GM21367 (cell line): ENCODE data around the gene THSD4.
A peak's percentile ranks its signal among the peaks of the same experiment; 100 is the strongest.

Source experiments
- ATAC-seq: cut with Tn5 transposase; IDR thresholded peaks from one replicate; pipeline ENCODE4 v1.9.1; 2021; ENCODE audit not compliant: unreplicated experiment

The THSD4 gene

GRCh38 chr15:71114887-71115566 lies at the start of gene THSD4:
Gene THSD4 (plus strand): TSS chr15:71115471.
- peak; percentile 67 for ATAC-seq

- ATAC-seq = no peak
Observed at GRCh38 chr15:71066983-71067382, 48.3 kb upstream of the THSD4 start.

DNA sequence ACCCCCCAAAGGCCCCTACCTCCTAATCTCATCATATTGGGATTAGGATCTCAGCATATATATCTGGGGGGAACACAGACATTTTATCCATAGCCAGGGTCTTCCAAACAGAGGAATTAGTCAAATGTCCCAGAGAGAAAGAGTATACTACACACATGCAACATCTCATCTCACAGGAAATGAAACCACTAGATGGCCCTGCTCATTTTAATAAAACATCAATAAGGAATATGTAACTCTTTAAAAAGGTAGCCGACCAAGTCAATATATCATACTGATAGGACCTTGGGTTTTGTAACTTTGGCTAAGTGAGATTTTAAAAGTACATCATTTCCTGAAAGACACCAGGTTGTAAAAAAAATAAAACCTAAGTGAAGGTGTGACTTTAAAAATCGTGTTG lies 45.6 kb upstream of the THSD4 start:
- no peak for ATAC-seq

- no peak for ATAC-seq
Observed at GRCh38 chr15:71071529-71071928, 43.7 kb upstream of the THSD4 start.

GRCh38 chr15:71072423-71072822 lies 42.8 kb upstream of the THSD4 start:
- no peak for ATAC-seq

DNA sequence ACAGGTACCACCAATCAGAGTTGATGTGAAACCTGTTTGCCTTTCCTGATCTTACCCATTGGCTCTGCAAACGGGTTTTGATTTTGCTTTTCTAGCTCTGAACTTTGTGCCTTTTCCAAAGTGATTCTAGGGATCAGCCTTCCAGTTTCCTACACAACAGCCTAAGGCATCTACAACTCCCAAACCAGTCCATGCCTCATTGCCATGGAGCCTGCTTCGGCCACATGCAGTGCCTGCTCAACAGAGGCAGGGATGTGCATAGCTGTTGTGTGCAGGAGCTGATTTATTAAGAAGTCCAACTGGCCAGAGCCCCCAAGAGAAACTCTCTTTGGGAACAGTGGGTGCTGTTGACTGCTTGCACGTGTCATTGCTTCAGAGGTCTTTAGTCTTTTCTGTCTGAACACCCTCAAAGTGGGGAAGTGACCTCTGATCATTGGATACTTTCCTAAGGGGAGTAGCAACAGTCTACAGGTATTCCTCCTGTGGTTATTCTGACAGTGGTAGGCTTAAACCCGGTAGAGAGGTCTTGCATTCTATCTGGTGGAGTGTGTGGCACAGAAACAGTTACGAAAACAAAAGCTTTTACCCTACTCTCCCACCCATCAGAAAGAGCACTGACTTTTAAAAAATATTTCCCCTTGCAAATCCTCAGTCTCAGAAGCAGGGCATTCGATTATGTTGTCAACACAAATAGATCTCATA lies 36.6 kb upstream of the THSD4 start:
- ATAC-seq = no peak

DNA sequence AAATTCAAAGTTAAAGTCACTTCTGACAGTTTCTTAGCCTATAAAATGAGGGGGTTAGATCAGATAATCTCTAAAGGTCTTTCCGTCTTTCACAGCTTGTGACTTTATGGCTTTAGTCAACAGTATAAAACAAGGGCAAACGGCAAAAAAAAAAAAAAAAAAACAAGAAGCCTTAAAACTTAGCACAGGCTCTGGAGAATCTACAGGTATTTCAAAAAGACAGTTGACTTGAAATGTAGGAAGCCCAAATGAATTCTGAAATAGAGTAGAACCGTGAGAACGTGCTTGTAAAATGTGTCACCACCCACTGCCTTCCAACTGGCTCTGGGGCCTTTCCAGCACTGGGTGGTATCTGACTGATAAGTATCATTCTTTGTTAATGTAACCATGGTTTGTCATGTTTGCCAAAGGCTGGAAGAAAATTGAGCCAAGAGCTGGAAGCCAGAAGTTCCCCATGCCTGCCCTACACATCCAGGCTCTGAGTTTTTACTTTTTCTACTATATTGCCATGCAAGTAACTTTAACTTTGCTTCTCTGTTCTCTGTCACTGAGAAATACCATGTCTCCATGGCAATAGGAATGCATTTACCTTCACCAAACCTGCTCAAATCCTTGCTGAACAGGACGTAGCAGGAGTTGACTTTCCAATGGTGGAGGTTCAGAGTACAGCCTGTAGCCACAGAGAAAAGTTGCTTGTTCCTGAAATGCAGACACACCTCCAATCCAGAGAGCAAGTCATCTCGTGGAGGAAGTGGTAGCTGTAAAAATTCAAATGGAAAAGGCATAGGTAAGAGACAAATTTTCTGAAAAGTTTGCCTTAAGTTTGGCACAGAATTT lies 35.8 kb upstream of the THSD4 start:
- ATAC-seq = no peak

DNA sequence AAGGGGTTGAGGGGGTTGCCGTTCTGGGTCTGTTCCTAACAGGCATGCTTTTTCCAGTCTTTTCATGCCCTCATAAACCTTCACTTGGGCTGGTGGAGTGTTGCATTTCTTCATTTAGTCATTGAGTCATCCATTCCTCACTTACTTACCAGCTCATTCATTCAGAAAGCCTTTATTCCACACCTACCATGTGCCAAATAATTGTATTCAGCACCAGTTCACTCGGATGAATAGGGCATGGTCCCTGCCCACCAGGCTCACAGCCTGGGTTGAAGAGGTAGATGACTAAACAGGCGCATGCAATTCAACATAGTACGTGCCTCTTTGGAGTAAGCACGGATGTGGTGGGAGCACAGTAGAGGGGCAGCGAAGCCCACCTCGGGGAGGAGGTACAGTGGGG lies 35.1 kb upstream of the THSD4 start:
- ATAC-seq = no peak

DNA sequence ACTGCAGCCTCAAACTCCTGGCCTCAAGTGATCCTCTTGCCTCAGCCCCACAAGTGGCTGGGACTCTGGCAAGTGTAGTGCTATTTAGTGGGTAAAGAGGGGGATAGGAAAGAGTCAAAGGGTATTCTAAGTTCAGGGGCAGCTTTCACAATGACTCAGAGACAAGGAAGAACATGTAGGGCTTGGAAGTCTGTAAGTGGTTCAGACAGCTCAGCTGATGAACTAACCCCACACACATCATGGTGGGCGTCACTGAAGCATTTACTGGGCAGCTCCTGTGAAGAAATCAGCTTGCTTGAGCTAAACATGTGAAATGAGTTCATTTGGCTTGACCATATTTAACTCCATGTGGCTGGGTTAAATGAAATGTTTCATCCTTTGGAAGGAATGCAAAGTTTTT lies 34.6 kb upstream of the THSD4 start:
- ATAC-seq = no peak

- no peak for ATAC-seq
Observed at GRCh38 chr15:71082803-71083202, 32.5 kb upstream of the THSD4 start.

DNA sequence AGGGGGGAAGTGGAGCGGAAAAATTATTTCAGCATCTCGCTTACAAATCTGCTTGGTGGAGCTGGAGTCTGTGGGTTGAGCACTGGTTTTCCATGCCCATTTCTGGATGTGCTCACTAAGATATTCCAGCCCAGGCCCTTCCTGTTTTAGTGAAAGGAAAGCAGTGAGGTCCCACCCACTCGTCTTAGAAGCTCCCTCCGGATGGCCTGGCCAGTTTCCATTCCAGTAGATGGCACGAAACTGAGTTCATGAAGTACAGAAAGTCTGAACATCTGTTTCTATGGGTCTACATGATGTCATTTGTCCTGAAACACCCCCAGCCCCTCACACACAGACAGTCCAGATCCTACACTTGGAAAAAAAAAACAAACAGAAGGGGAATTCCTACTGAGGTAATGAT lies 31.9 kb upstream of the THSD4 start:
- ATAC-seq = no peak

DNA sequence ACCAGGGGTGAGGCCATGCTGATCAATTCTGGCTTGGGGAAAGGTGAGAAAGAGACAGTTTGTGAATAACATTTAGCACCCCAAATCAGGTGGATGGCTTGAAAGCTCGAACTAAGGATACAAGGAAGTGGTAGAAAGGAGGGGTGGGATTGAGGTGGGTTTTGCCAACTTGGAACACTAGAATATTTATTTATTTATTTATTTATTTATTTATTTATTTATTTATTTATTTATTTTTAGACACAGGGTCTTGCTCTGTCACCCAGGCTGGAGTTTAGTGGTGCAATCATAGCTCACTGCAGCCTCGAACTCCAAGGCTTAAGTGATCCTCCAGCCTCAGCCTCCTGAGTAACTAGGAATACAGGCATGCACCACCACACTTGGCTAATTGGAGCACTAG lies 31.0 kb upstream of the THSD4 start:
- ATAC-seq = no peak

GRCh38 chr15:71085809-71086208 lies 29.5 kb upstream of the THSD4 start:
- no peak for ATAC-seq

DNA sequence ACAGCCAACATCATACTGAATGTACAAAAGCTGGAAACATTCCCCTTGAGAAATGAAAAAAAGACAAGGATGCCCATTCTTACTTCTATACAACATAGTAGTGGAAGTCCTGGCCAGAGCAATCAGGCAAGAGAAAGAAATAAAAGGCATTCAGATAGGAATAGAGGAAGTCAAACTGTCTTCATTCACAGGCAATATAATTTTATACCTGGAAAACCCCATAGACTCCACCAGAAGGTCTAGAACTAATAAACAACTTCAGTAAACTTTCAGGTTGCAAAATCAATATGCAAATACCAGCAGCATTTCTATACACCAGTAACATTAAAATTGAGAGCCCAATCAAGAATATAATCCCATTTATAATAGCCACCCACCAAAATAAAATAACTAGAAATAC lies 27.1 kb upstream of the THSD4 start:
- no peak for ATAC-seq

- ATAC-seq = no peak
Observed at GRCh38 chr15:71088683-71089082, 26.6 kb upstream of the THSD4 start.

DNA sequence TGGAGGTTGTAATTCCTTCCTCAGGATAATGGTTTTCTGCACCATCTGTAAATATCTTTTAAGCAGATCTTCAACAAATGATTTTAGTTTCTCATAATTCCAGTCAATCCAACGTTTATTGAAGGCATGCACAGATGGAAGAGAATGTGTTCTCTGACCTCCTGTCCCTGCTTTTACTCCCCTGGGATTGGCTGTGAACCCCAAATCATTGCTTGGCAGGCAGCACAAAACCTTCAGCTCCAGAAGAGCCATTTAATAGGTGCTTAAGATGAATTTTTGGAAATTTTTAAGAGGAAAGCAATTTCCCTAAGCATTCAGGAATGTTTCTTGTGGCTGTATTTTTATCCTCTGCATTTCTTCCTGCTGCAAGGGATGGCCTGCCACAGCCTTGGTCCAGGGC lies 25.5 kb upstream of the THSD4 start:
- ATAC-seq = no peak

GRCh38 chr15:71091601-71092000 lies 23.7 kb upstream of the THSD4 start:
- ATAC-seq = no peak

DNA sequence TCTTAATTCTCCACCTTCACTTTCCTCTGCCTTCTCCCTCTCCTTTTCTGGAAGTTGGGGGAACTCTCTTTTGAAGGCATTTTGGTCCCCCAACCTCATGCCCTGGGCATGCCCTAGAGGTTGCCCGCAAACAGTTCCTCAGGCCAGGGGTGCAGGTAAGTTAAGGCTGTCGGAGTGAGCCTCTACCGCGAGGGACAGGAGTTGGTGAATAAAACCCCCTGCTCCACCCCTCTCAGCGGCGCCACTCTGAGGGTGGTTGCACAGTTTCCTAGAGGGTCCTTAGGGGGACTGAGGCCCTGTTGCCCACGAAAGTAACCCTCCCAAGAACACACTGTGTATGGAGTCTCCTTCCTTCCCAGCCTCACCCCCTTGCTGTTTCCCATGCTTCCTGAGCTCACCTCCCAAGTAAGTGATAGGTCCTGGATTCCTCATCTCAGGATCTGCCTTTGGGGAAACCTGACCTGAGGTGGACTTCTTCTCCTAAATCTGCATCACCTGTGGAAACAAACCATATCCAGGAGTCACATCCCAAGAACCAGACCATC lies 23.1 kb upstream of the THSD4 start:
- no peak for ATAC-seq

- no peak for ATAC-seq
Observed at GRCh38 chr15:71093054-71094024, 21.9 kb upstream of the THSD4 start.

DNA sequence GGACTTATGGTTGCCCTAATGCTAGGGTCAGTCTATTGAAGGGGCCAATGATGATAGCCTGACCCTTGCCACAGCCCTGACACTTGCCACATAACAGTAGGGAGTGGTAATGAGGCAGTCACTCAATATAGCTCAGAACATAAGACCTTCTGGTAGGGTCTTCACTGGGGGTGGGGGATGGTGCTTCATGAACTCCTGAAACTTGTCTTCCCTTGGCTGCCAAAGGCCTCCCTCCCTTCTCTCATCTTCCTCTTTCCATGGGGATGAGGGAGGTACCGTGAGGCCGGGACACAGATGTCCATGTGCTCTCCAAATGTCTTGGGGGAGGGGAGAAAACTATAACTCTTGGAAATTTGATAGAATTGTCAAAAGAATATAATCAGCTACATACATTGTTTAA lies 21.1 kb upstream of the THSD4 start:
- ATAC-seq = no peak

DNA sequence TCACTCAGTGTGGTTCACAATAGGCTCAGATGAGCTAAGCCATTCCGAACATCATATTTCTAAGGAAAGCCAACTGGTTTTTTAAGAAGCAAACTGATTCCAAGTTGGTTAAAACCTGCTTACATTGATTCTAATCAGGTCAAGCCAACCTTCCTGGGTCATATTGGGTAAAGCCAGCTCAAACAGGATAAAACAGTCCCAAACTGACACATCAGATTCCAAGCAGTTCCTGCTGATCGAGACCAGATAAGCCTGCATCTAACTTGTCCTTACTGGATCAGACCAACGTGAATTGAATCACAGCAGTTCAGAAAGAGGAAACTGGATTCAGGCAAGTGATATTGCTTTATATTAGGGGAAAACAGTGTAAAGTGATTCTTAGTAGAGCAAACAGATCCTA lies 18.6 kb upstream of the THSD4 start:
- ATAC-seq = no peak
